RWPE2 (cell line): ENCODE data around the gene IMPG2.

ENCODE experiments used
- ATAC-seq: fragments of 200-7000 bp; cut with Tn5 transposase; 3 replicates; pipeline ENCODE4 v1.9.1; 2021; ENCODE audit warnings: low read depth
- DNase-seq: peaks from one replicate; pipeline ENCODE4 v3.0.0-alpha.2; 2020; ENCODE audit warnings: low spot score
- H3K27ac ChIP-seq: fragments of 450-650 bp; 2 replicates; pipeline ENCODE4 v1.5.1; 2017; ENCODE audit warnings: mild to moderate bottlenecking; ENCODE audit not compliant: poor library complexity, severe bottlenecking
- H3K27me3 ChIP-seq: fragments of 250-450 bp; sonication (Bioruptor Pico); 2 replicates; pipeline ENCODE4 v1.5.1; 2021; ENCODE audit warnings: mild to moderate bottlenecking, moderate library complexity; ENCODE audit not compliant: insufficient read depth, poor library complexity, severe bottlenecking
- H3K36me3 ChIP-seq: fragments of 250-450 bp; sonication (Bioruptor Pico); 2 replicates; pipeline ENCODE4 v1.5.1; 2020; ENCODE audit warnings: low read depth, mild to moderate bottlenecking, moderate library complexity
- H3K4me1 ChIP-seq: fragments of 250-450 bp; sonication (Bioruptor Pico); 2 replicates; pipeline ENCODE4 v1.5.1; 2021; ENCODE audit warnings: mild to moderate bottlenecking, moderate library complexity; ENCODE audit not compliant: insufficient read depth, poor library complexity, severe bottlenecking
- H3K4me3 ChIP-seq: fragments of 250-450 bp; sonication (Bioruptor Pico); 2 replicates; pipeline ENCODE4 v1.5.1; 2021; ENCODE audit warnings: mild to moderate bottlenecking, moderate library complexity; ENCODE audit not compliant: severe bottlenecking
- H3K9me3 ChIP-seq: fragments of 250-450 bp; sonication (Bioruptor Pico); 2 replicates; pipeline ENCODE4 v1.5.1; 2021; ENCODE audit warnings: mild to moderate bottlenecking, moderate library complexity; ENCODE audit not compliant: severe bottlenecking
- TF ChIP-seq, protein P1 (sequence below): fragments of 450-650 bp; IDR thresholded peaks from one replicate; pipeline ENCODE4 v1.5.1; 2017; ENCODE audit warnings: mild to moderate bottlenecking, moderate library complexity; ENCODE audit not compliant: poor library complexity, severe bottlenecking

The IMPG2 gene

DNA sequence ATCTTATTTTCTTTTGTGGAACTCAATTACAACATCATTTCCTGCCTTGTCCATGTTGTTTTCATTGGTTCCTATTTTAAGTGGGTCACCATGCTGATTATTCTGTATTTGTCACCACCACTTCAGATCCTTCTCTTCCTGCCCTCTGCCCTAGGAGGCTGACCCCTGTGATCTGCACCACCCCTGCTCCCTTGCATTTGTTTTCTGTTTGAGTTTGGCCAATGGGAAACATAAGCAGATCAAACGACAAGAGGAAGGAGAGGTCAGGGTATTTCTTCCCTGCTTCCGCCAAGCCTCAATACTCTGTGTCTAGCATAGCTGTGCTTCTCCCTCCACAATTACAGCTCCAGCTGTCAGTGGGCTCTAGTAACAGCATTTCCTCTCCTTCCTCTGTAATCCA, 71.6 kb downstream of the IMPG2 start:
- H3K4me3 ChIP-seq = no peak overlapping the region
- TF ChIP-seq, protein P1, sequence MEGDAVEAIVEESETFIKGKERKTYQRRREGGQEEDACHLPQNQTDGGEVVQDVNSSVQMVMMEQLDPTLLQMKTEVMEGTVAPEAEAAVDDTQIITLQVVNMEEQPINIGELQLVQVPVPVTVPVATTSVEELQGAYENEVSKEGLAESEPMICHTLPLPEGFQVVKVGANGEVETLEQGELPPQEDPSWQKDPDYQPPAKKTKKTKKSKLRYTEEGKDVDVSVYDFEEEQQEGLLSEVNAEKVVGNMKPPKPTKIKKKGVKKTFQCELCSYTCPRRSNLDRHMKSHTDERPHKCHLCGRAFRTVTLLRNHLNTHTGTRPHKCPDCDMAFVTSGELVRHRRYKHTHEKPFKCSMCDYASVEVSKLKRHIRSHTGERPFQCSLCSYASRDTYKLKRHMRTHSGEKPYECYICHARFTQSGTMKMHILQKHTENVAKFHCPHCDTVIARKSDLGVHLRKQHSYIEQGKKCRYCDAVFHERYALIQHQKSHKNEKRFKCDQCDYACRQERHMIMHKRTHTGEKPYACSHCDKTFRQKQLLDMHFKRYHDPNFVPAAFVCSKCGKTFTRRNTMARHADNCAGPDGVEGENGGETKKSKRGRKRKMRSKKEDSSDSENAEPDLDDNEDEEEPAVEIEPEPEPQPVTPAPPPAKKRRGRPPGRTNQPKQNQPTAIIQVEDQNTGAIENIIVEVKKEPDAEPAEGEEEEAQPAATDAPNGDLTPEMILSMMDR = no peak
- H3K36me3 ChIP-seq = no peaks in the 10 kb centered on the region
- no peak overlapping the region for H3K27ac ChIP-seq
- no peak for DNase-seq
- H3K9me3 ChIP-seq = no peaks in the 10 kb centered on the region
- no peak for ATAC-seq
- no peaks in the 10 kb centered on the region for H3K4me1 ChIP-seq
- no peaks in the 10 kb centered on the region for H3K27me3 ChIP-seq

DNA sequence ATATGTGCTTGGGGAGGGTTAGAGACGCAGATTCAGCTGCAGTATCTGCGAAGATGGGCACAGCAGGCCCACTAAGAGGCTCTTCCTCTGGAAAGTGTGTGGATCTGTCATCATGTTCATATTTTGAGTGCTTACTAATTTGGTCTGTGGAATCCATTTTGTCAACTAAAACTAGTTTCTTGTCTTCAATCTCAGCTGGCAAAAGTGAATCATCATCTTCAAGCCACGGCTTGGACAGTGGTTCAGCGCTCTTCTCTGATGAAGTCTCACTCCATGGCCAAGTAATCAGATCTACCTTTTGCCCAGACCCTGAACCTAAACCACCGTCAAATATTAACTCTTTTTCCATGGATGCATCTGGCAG, 76.2 kb downstream of the IMPG2 start:
- H3K4me1 ChIP-seq = no peaks in the 10 kb centered on the region
- H3K9me3 ChIP-seq = no peaks in the 10 kb centered on the region
- TF ChIP-seq, protein P1 = no peak
- ATAC-seq (no peak), DNase-seq (no peak)
- no peaks in the 10 kb centered on the region for H3K27me3 ChIP-seq
- no peak overlapping the region for H3K27ac ChIP-seq
- H3K36me3 ChIP-seq = no peaks in the 10 kb centered on the region
- no peak overlapping the region for H3K4me3 ChIP-seq

DNA sequence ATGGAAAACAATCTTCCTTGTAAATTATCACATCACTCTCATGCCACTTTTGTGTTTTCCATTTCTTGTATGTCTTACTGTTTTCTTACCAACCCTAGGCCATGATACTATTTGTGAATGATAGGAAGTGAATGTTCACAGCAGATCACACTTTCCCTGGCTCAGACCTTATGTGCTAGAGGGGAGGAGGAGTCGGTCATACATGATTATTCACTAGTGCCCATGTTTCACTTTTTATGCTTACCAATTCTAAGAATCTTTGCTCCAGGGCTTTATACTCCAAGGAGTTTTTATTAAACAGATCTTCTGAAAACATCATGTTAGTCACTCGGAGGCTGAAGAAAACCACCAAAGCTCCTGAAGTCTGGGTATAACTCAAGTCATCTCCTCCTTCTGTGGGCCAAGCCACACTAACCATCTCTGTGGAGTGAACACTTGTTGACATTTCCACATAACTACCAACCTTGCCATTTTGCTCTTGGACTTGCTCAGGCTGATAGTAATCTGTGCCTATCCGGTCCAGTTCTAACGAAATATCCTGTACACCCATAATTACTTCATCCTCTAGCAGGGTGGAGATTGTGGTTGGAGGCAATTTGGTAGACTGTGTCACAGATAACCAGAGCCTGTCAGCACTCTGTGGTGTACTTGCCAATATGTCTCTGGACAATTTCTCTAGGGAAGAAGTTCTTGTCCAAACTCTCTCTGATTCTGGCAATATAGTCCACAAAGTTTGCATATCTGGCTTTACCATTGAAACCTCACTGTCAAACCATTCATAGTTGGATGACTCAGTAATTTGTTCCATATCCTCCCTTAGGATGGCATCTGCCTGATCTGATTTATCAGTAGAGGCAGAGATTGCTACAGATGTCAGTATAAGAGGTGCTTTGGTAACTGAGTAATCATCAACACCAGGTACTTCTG, 76.8 kb downstream of the IMPG2 start:
- ATAC-seq (no peak), DNase-seq (no peak)
- Histone ChIP-seq H3K27me3 (no peaks in the 10 kb centered on the region), H3K9me3 (no peaks in the 10 kb centered on the region), H3K36me3 (no peaks in the 10 kb centered on the region), H3K4me3 (no peak overlapping the region), H3K27ac (no peak overlapping the region), H3K4me1 (no peaks in the 10 kb centered on the region)
- TF ChIP-seq, protein P1 = no peak

DNA sequence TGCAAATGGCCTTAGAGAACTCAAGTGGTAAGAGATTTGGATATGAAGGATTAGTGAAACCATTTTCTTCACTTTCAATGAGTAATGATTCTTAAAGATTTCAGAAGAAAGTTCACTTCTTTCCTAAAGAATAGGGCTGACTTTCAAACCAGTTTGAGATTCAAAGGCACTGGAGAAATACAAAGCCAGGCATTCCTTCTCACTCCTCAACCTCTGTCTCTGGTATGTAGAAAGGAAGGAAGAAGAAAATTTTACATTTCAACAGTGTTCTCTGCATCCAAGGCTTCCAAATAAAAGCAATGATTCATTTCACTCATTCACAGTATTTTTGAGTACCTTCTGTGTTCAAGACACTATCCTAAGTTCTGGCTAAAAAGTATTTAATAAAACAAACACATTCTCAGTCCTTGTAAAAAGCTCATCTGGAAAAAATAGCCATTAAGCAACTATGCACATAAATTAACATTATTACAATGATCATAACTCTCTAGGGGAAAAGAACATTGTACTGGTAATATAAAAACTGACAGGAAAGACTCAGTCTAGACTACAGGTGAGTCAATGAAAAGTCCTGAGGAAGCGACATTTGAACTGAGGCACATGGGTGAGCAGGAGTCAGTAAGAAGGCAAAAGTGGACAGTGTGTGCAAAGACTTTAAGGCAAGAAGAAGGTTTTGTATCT, 79.5 kb downstream of the IMPG2 start:
- H3K36me3 ChIP-seq = no peaks in the 10 kb centered on the region
- no peak for DNase-seq
- H3K4me3 ChIP-seq = no peak overlapping the region
- no peak for ATAC-seq
- no peaks in the 10 kb centered on the region for H3K4me1 ChIP-seq
- H3K9me3 ChIP-seq = no peaks in the 10 kb centered on the region
- no peak overlapping the region for H3K27ac ChIP-seq
- H3K27me3 ChIP-seq = no peaks in the 10 kb centered on the region
- TF ChIP-seq, protein P1 = no peak

DNA sequence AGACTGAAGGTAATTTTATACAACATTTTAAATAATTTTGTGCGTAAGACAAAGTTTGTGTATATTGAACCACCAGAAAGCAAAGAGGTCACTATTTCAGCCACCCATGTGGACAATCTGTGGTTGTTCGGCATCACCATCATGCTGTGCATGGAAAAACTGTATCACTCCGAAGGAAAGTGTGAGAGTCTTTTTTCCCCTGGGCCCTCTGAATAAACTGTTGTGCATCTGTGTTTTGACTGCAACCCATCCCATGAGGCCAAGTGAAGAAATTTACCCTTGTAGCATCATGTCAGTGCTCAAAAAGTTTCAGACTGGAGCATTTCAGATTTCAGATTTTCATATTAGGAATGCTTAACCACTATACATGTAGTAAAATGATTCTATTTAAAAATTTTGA, 85.3 kb downstream of the IMPG2 start:
- H3K27me3 ChIP-seq = no peaks in the 10 kb centered on the region
- H3K4me1 ChIP-seq = no peaks in the 10 kb centered on the region
- TF ChIP-seq, protein P1 = no peak
- no peaks in the 10 kb centered on the region for H3K9me3 ChIP-seq
- H3K4me3 ChIP-seq = no peak overlapping the region
- no peak for DNase-seq
- ATAC-seq = no peak
- H3K27ac ChIP-seq = no peak overlapping the region
- H3K36me3 ChIP-seq = no peaks in the 10 kb centered on the region
